ENCODE measurements around the gene LDHAL6A. TPM values are rescaled to one million over a fixed set of nuclear protein-coding genes. Genes with fewer than 3 reads are reported as not detected.
A peak's percentile ranks its signal among the peaks of the same experiment; 100 is the strongest.

LDHAL6A gene
- total and polyA plus RNA-seq, 2 of the 13 experiments (the other 11 are each of a cell fraction or from before 2014, with no cell fraction given), result not detected

- TF ChIP-seq TFDP1 (CRISPR knock-in tag; IDR thresholded peaks at IDR 0.05; ENCODE audit: borderline replicate concordance), result no peak
- TF ChIP-seq ADNP (CRISPR knock-in tag; IDR thresholded peaks at IDR 0.05), result no peak
These were observed 2.7 kb upstream of the LDHAL6A start (continued) for GRCh38 chr11:18452927-18453326.

- no peaks in the 10 kb centered on the region for H3K36me3 ChIP-seq (replicated peaks in 1 of 2; ENCODE audit: control insufficient read depth in 1 of 2, insufficient read depth in 2 of 2, low read length in 2 of 2)
- ATAC-seq (no peak), DNase-seq (ENCODE audit: low spot score) (peak; percentile 15), FAIRE-seq (no peak)
- H3K9me3 ChIP-seq (ENCODE audit: low read length), result no peaks in the 10 kb centered on the region
- no peak overlapping the region for H2AFZ ChIP-seq (ENCODE audit: low read length)
- in situ Hi-C loops (cut with HindIII; ENCODE audit: extremely low pct_ligation_motif_present, low pct_unique_long_range_greater_than_20kb), result no loop called here
- H3K27me3 ChIP-seq (ENCODE audit: control insufficient read depth in 1 of 2, insufficient read depth in 2 of 2, low read length in 2 of 2), result no peaks in the 10 kb centered on the region
- H3K27ac ChIP-seq (ENCODE audit: extremely low read length, insufficient read depth, low read length), result no peak overlapping the region
- H3K4me1 ChIP-seq (ENCODE audit: insufficient read depth, low read length), result no peaks in the 10 kb centered on the region
- 0% methylated on average over 3 of the region's 3 CpGs for WGBS (ENCODE audit: low lambda C conversion rate)
- H3K4me3 ChIP-seq (replicated peaks in 1 of 3; ENCODE audit: insufficient read depth in 1 of 3, low read depth in 2 of 3, low read length in 3 of 3), result no peak overlapping the region
- no peaks in the 10 kb centered on the region for H4K20me1 ChIP-seq (ENCODE audit: insufficient read depth, low read length)
- intact Hi-C loops (cut with micrococcal nuclease; ENCODE audit: unreplicated experiment), result no loop called here
- no peaks in the 10 kb centered on the region for H3K79me2 ChIP-seq (ENCODE audit: insufficient read depth, low read length)
- H3K9ac ChIP-seq (ENCODE audit: insufficient read depth, low read depth, low read length), result no peak overlapping the region
- no peak overlapping the region for H3K4me2 ChIP-seq (ENCODE audit: low read depth, low read length)
- BruUV-seq (replicated peaks), result no TSS peak
- POLR2A ChIA-PET, result no interaction called here
- CTCF ChIA-PET (ENCODE audit: low intra/inter-chr PET ratio, low total read pairs), result no interaction called here
- TF ChIP-seq SRSF4 (IDR thresholded peaks at IDR 0.05; ENCODE audit: low read depth, low read length, poor library complexity, severe bottlenecking) (no peak), TARDBP (CRISPR knock-in tag; IDR thresholded peaks at IDR 0.05) (no peak), HHEX (CRISPR knock-in tag; IDR thresholded peaks at IDR 0.05) (no peak), ZNF33A (CRISPR knock-in tag; IDR thresholded peaks at IDR 0.05; ENCODE audit: borderline replicate concordance) (no peak), HBP1 (CRISPR knock-in tag; IDR thresholded peaks at IDR 0.05; ENCODE audit: low read depth) (no peak), FOSL2 (CRISPR knock-in tag; IDR thresholded peaks at IDR 0.05) (peak; percentile 45), NFE2 (CRISPR knock-in tag; IDR thresholded peaks at IDR 0.05) (no peak), NAIF1 (CRISPR knock-in tag; IDR thresholded peaks at IDR 0.05; ENCODE audit: borderline replicate concordance) (no peak), THRA (CRISPR knock-in tag; IDR thresholded peaks at IDR 0.05; ENCODE audit: borderline replicate concordance) (no peak), SP2 (CRISPR knock-in tag; IDR thresholded peaks at IDR 0.05) (no peak), NFIB (CRISPR knock-in tag; IDR thresholded peaks at IDR 0.05; ENCODE audit: borderline replicate concordance) (no peak), KMT2A (CRISPR knock-in tag; IDR thresholded peaks at IDR 0.05) (no peak), ZMAT5 (CRISPR knock-in tag; IDR thresholded peaks at IDR 0.05; ENCODE audit: borderline replicate concordance, low read depth) (no peak), FOXO4 (CRISPR knock-in tag; conservative IDR thresholded peaks at IDR 0.05) (no peak), ARNTL (CRISPR knock-in tag; IDR thresholded peaks at IDR 0.05) (no peak), NR2F2 (IDR thresholded peaks at IDR 0.05; ENCODE audit: borderline replicate concordance, low read depth) (no peak), BHLHE40 (IDR thresholded peaks at IDR 0.05; ENCODE audit: low read length) (peak; percentile 62), CENPX (CRISPR knock-in tag; IDR thresholded peaks at IDR 0.05) (no peak)
These were observed 1.8 kb downstream of the LDHAL6A start for GRCh38 chr11:18457450-18457849.

Data from HepG2 (cell line).